ENCODE data around the gene FAM199X. TPM values are rescaled to one million over a fixed set of nuclear protein-coding genes. Genes with fewer than 3 reads are reported as not detected.
A peak's percentile ranks its signal among the peaks of the same experiment; 100 is the strongest.

The FAM199X gene
- total RNA-seq (11.8 TPM), polyA plus RNA-seq (ENCODE audit: insufficient read depth in 1 of 8, insufficient read length in 8 of 8, low replicate concordance in 1 of 8) (10 to 100 TPM; 10.4 to 16.4 (median 14.0) TPM)
- long read RNA-seq, donor 1, result 0 reads
- long read RNA-seq, donor 2, result 0 reads
- long read RNA-seq, donor 3, full-length matches to known transcripts, result 1 of 1 reads
- long read RNA-seq, donor 3, partial matches to known transcripts, result 0 of 1 reads
- long read RNA-seq, donor 3, other reads (novel, unspliced or antisense), result 0 of 1 reads
- long read RNA-seq, donor 4, full-length matches to known transcripts, result 3 of 3 reads
- long read RNA-seq, donor 4, partial matches to known transcripts, result 0 of 3 reads
- long read RNA-seq, donor 4, other reads (novel, unspliced or antisense), result 0 of 3 reads
- long read RNA-seq, donor 5, full-length matches to known transcripts, result 5 of 5 reads
- long read RNA-seq, donor 5, partial matches to known transcripts, result 0 of 5 reads
- long read RNA-seq, donor 5, other reads (novel, unspliced or antisense), result 0 of 5 reads
- long read RNA-seq, donor 6, full-length matches to known transcripts, result 2 of 2 reads
- long read RNA-seq, donor 6, partial matches to known transcripts, result 0 of 2 reads
- long read RNA-seq, donor 6, other reads (novel, unspliced or antisense), result 0 of 2 reads
- long read RNA-seq, donor 7, result 0 reads
- long read RNA-seq, donor 8, full-length matches to known transcripts, result 1 of 1 reads
- long read RNA-seq, donor 8, partial matches to known transcripts, result 0 of 1 reads
- long read RNA-seq, donor 8, other reads (novel, unspliced or antisense), result 0 of 1 reads
- long read RNA-seq, donor 9, full-length matches to known transcripts, result 1 of 1 reads
- long read RNA-seq, donor 9, partial matches to known transcripts, result 0 of 1 reads
- long read RNA-seq, donor 9, other reads (novel, unspliced or antisense), result 0 of 1 reads
- long read RNA-seq, donor 10, full-length matches to known transcripts, result 1 of 1 reads
- long read RNA-seq, donor 10, partial matches to known transcripts, result 0 of 1 reads
- long read RNA-seq, donor 10, other reads (novel, unspliced or antisense), result 0 of 1 reads
- long read RNA-seq, donor 11, full-length matches to known transcripts, result 1 of 1 reads
- long read RNA-seq, donor 11, partial matches to known transcripts, result 0 of 1 reads
- long read RNA-seq, donor 11, other reads (novel, unspliced or antisense), result 0 of 1 reads

DNA sequence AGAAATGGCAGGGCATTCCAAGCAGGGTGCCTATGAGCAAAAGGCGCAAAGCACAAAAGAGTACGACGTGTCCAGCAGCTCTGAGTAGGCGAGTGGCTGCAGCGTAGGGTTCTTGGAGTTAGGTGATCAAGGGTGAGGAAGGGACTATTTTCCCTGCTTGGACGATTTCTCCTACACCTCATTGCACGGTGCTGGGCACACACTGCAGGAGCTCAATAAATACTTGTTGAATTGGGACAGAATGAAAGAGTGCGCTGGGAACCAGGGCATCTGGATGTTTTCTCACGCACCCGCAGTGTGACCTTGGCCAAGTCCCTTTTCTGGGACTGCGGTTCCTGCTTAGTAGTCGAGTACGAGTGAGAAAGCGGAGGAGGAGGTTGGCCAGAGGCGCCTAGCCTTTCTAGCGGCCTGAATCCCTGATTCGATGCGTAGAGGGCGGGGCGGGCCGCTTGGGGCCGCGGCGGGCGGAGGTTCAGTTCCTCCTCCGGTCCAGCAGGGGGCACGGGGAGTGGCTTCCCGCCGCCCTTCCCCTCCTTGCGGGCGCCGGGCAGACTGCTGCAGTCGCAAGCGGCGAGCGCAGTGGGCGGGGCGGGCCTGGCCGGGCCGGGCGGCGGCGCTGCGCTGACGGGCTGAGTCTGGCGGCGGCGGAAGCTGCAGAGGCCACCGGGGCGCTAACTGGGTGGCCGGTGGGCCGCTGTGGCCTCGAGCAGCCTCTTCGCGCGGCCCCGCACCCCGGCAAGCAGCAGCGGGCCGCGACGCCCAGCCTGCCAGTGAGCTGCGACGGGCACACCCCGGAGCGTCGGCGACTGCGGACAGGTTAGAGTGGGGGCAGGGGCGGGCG is at the start of gene FAM199X:
FAM199X (plus strand) TSS at position 560 of the 841 bp plus-strand sequence. CDS start 333 bp downstream, outside the sequence.
- H3K27me3 ChIP-seq (ENCODE audit: control insufficient read depth, insufficient read depth, low read length), result peaks cover 3% of the 10 kb centered on the region
- no peaks in the 10 kb centered on the region for H3K9me3 ChIP-seq (replicated peaks; ENCODE audit: control insufficient read depth, low read depth, low read length)
- peak within 1 kb of the TSS; percentile 66 for H3K27ac ChIP-seq (ENCODE audit: low read length)
- H3K4me3 ChIP-seq (ENCODE audit: low read length), result peak within 1 kb of the TSS; percentile 78
- H3K36me3 ChIP-seq (ENCODE audit: control insufficient read depth, insufficient read depth, low read length), result no peaks in the 10 kb centered on the region
- WGBS (ENCODE audit: insufficient coverage), result 28% methylated on average over 59 of the region's 71 CpGs
- DNase-seq, result peak; percentile 93
- H3K4me1 ChIP-seq (ENCODE audit: control insufficient read depth, insufficient read depth, low read length), result peaks cover 4% of the 10 kb centered on the region

DNA sequence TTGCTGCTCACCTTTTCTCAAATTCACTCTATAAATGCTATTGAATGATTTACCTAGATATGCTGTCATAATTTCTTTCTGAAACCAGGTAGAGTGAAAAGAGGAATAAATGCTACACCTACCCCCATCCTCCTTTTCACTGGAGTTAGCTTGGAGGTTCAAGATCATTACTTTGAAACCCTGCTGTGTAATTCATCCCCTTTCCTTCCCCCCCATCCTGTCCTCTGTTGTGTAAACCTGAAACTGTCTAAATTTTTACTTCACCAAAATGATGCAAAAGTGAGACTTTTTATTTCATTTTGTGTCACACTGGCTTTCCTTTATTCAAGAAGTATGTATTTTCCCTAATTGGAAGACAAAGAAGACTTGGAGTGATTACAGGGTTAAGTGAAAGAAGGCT is 48.5 kb upstream of the FAM199X start:
- no peak for DNase-seq
- peaks cover 5% of the 10 kb centered on the region for H3K4me1 ChIP-seq (ENCODE audit: control insufficient read depth, insufficient read depth, low read length)
- H3K27ac ChIP-seq (ENCODE audit: low read length), result no peak overlapping the region
- H3K27me3 ChIP-seq (ENCODE audit: control insufficient read depth, insufficient read depth, low read length), result peaks cover 40% of the 10 kb centered on the region
- H3K36me3 ChIP-seq (ENCODE audit: control insufficient read depth, insufficient read depth, low read length), result no peaks in the 10 kb centered on the region
- H3K4me3 ChIP-seq (ENCODE audit: low read length), result no peak overlapping the region
- no peaks in the 10 kb centered on the region for H3K9me3 ChIP-seq (replicated peaks; ENCODE audit: control insufficient read depth, low read depth, low read length)

GRCh38 chrX:104118765-104119164 is 47.5 kb upstream of the FAM199X start:
- Histone ChIP-seq H3K27ac (ENCODE audit: low read length) (no peak overlapping the region), H3K36me3 (ENCODE audit: control insufficient read depth, insufficient read depth, low read length) (no peaks in the 10 kb centered on the region), H3K27me3 (ENCODE audit: control insufficient read depth, insufficient read depth, low read length) (peaks cover 31% of the 10 kb centered on the region), H3K9me3 (replicated peaks; ENCODE audit: control insufficient read depth, low read depth, low read length) (no peaks in the 10 kb centered on the region), H3K4me1 (ENCODE audit: control insufficient read depth, insufficient read depth, low read length) (peaks cover 2% of the 10 kb centered on the region), H3K4me3 (ENCODE audit: low read length) (no peak overlapping the region)
- DNase-seq, result no peak
- WGBS (ENCODE audit: insufficient coverage), result 40% methylated on average over 1 of the region's 1 CpG

DNA sequence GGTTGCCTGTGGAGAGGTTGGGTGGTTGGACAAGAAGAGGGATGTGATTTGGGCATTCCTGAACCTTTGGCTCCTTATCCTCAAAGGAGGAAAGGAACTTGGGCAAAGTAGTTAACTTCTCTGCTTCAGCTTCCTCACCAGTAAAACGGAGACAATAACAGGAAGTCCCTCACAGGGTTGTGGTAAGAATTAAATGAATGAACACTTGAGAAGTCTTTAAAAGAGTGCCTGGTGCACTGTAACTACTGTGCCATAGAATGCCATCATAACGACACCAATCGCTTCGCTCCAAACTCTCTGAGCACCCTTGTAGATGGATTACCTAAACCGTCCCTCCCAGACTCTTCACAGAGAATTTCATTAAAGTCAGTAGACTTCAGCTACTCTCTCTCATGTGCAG is 43.4 kb upstream of the FAM199X start:
- Histone ChIP-seq H3K27me3 (ENCODE audit: control insufficient read depth, insufficient read depth, low read length) (peaks cover 9% of the 10 kb centered on the region), H3K4me1 (ENCODE audit: control insufficient read depth, insufficient read depth, low read length) (no peaks in the 10 kb centered on the region), H3K27ac (ENCODE audit: low read length) (no peak overlapping the region), H3K9me3 (replicated peaks; ENCODE audit: control insufficient read depth, low read depth, low read length) (no peaks in the 10 kb centered on the region), H3K4me3 (ENCODE audit: low read length) (no peak overlapping the region), H3K36me3 (ENCODE audit: control insufficient read depth, insufficient read depth, low read length) (peaks cover 5% of the 10 kb centered on the region)
- WGBS (ENCODE audit: insufficient coverage), result 42% methylated on average over 4 of the region's 5 CpGs
- DNase-seq, result no peak

GRCh38 chrX:104126856-104127255 is 39.4 kb upstream of the FAM199X start:
- H3K27ac ChIP-seq (ENCODE audit: low read length), result no peak overlapping the region
- WGBS (ENCODE audit: insufficient coverage), result no CpG with 5 or more reads among the region's 2 CpGs
- no peaks in the 10 kb centered on the region for H3K4me1 ChIP-seq (ENCODE audit: control insufficient read depth, insufficient read depth, low read length)
- DNase-seq, result no peak
- peaks cover 10% of the 10 kb centered on the region for H3K36me3 ChIP-seq (ENCODE audit: control insufficient read depth, insufficient read depth, low read length)
- H3K9me3 ChIP-seq (replicated peaks; ENCODE audit: control insufficient read depth, low read depth, low read length), result no peaks in the 10 kb centered on the region
- H3K27me3 ChIP-seq (ENCODE audit: control insufficient read depth, insufficient read depth, low read length), result peaks cover 6% of the 10 kb centered on the region
- no peak overlapping the region for H3K4me3 ChIP-seq (ENCODE audit: low read length)

DNA sequence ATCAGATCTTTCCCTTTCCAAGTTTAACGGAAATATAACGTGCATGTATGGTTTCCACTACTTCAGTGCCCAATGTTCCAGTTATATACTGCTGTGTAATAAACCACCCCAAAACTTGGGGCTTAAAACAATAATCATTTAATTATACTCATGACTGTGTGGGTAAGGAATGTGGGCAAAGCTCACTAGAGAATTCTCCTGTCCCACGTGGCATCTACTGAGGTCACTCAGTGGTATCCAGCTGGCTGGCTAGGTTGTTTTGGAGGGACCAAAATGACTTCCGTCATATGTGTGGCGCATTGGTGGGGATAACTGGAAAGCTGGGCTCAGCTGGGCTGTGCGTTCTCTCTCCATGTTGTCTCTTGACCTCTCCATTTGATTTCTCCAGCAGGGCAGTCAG is 35.4 kb upstream of the FAM199X start:
- Histone ChIP-seq H3K4me1 (ENCODE audit: control insufficient read depth, insufficient read depth, low read length) (no peaks in the 10 kb centered on the region), H3K9me3 (replicated peaks; ENCODE audit: control insufficient read depth, low read depth, low read length) (no peaks in the 10 kb centered on the region), H3K4me3 (ENCODE audit: low read length) (no peak overlapping the region), H3K27ac (ENCODE audit: low read length) (no peak overlapping the region), H3K27me3 (ENCODE audit: control insufficient read depth, insufficient read depth, low read length) (peaks cover 13% of the 10 kb centered on the region), H3K36me3 (ENCODE audit: control insufficient read depth, insufficient read depth, low read length) (peaks cover 5% of the 10 kb centered on the region)
- no peak for DNase-seq
- WGBS (ENCODE audit: insufficient coverage), result no CpG with 5 or more reads among the region's 6 CpGs

- no peak overlapping the region for H3K4me3 ChIP-seq (ENCODE audit: low read length)
- H3K36me3 ChIP-seq (ENCODE audit: control insufficient read depth, insufficient read depth, low read length), result peaks cover 5% of the 10 kb centered on the region
- H3K9me3 ChIP-seq (replicated peaks; ENCODE audit: control insufficient read depth, low read depth, low read length), result no peaks in the 10 kb centered on the region
- H3K27ac ChIP-seq (ENCODE audit: low read length), result no peak overlapping the region
- no peak for DNase-seq
- WGBS (ENCODE audit: insufficient coverage), result 62% methylated on average over 5 of the region's 5 CpGs
- H3K27me3 ChIP-seq (ENCODE audit: control insufficient read depth, insufficient read depth, low read length), result peaks cover 14% of the 10 kb centered on the region
- H3K4me1 ChIP-seq (ENCODE audit: control insufficient read depth, insufficient read depth, low read length), result peaks cover 2% of the 10 kb centered on the region
Observed at GRCh38 chrX:104134583-104135261, 31.5 kb upstream of the FAM199X start.

DNA sequence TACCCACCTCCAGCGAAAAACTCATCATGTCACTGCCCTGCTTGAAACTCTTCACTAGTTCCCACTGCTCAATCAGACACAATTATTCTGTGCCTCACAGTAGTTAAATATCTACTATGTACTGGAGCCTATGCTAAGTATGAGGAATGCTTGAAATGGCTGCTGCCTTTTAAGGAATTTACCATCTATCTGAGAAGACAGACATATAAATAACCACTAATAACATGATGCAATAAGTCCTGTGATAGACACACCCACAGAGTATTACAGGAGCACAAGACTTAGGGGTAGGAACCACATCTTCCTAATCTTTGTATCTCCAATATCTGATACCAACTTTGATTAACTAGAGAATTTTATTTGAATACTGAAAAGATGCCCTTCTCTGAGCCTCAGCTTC is 30.6 kb upstream of the FAM199X start:
- Histone ChIP-seq H3K4me3 (ENCODE audit: low read length) (peak overlapping the region; percentile 43), H3K36me3 (ENCODE audit: control insufficient read depth, insufficient read depth, low read length) (no peaks in the 10 kb centered on the region), H3K27ac (ENCODE audit: low read length) (no peak overlapping the region), H3K27me3 (ENCODE audit: control insufficient read depth, insufficient read depth, low read length) (peaks cover 14% of the 10 kb centered on the region), H3K9me3 (replicated peaks; ENCODE audit: control insufficient read depth, low read depth, low read length) (no peaks in the 10 kb centered on the region), H3K4me1 (ENCODE audit: control insufficient read depth, insufficient read depth, low read length) (peaks cover 2% of the 10 kb centered on the region)
- no peak for DNase-seq
- no CpG with 5 or more reads among the region's 1 CpG for WGBS (ENCODE audit: insufficient coverage)
